Activated CD8-positive, alpha-beta memory T cell treated with anti-CD3 and anti-CD28 coated beads for 4 hours (primary cell): Measurements from ENCODE around the gene BASP1.
"Not testable (repeated sequence)": the region's sequence is repeated elsewhere in the genome, so short reads cannot be mapped to it uniquely, and the experiment has no call there.

Experiments used
- DNase-seq, 2 donors: peaks; one replicate each; pipeline ENCODE4 v3.0.0-alpha.2; 2020; ENCODE audit warnings: low read depth in 2 of 2

Gene BASP1

GRCh38 chr5:17255471-17256021, 38.1 kb downstream of the BASP1 start:
- no peak for DNase-seq

GRCh38 chr5:17256171-17256570, 38.7 kb downstream of the BASP1 start:
- no peak for DNase-seq

GRCh38 chr5:17256839-17257238, 39.4 kb downstream of the BASP1 start:
- no peak for DNase-seq

- no peak for DNase-seq
These were observed 40.4 kb downstream of the BASP1 start for GRCh38 chr5:17257705-17258273.

- DNase-seq = no peak
These were observed 41.0 kb downstream of the BASP1 start for GRCh38 chr5:17258431-17258830.

GRCh38 chr5:17259012-17259411, 41.6 kb downstream of the BASP1 start:
- not testable (repeated sequence) for DNase-seq

- no peak for DNase-seq
These were observed 42.3 kb downstream of the BASP1 start for GRCh38 chr5:17259630-17260257.

GRCh38 chr5:17260549-17260948, 43.1 kb downstream of the BASP1 start:
- DNase-seq = no peak

- DNase-seq = no peak
These were observed 43.6 kb downstream of the BASP1 start for GRCh38 chr5:17261075-17261474.

- no peak for DNase-seq
These were observed 47.6 kb downstream of the BASP1 start for GRCh38 chr5:17265041-17265440.

- DNase-seq = no peak
These were observed 49.7 kb downstream of the BASP1 start for GRCh38 chr5:17267106-17267505.

GRCh38 chr5:17269201-17269600, 51.8 kb downstream of the BASP1 start:
- DNase-seq = no peak

- no peak for DNase-seq
These were observed 54.7 kb downstream of the BASP1 start for GRCh38 chr5:17272111-17272510.

GRCh38 chr5:17275289-17276158, 58.1 kb downstream of the BASP1 start:
- DNase-seq = no peak

- DNase-seq = no peak
These were observed 59.0 kb downstream of the BASP1 start for GRCh38 chr5:17276445-17276844.

- no peak for DNase-seq
These were observed 60.5 kb downstream of the BASP1 start for GRCh38 chr5:17277907-17278306.

- DNase-seq = no peak
These were observed 61.5 kb downstream of the BASP1 start for GRCh38 chr5:17278931-17279330.

- DNase-seq = no peak
These were observed 62.1 kb downstream of the BASP1 start for GRCh38 chr5:17279487-17279886.

GRCh38 chr5:17282283-17283120, 65.1 kb downstream of the BASP1 start:
- DNase-seq = no peak

GRCh38 chr5:17283121-17283415, 65.6 kb downstream of the BASP1 start:
- DNase-seq = no peak

- DNase-seq = no peak
These were observed 70.2 kb downstream of the BASP1 start for GRCh38 chr5:17287501-17288155.
